ENCODE data around the gene GPR35.

GPR35 gene

GRCh38 chr2:240622531-240623235 lies 2.6 kb upstream of the GPR35 start:
- Histone ChIP-seq H3K27ac (replicated peaks) (peak overlapping the region; percentile 42), H3K27me3 (ENCODE audit: insufficient read depth, poor library complexity, severe bottlenecking) (no peaks in the 10 kb centered on the region), H3K4me3 (replicated peaks; ENCODE audit: insufficient read depth, low read length) (no peak overlapping the region)
- TF ChIP-seq POLR2AphosphoS5 (IDR thresholded peaks at IDR 0.05; ENCODE audit: low read depth) (no peak), GABPA (IDR thresholded peaks at IDR 0.05; ENCODE audit: low read depth) (no peak), SPI1 (IDR thresholded peaks at IDR 0.05; ENCODE audit: borderline replicate concordance, low read depth) (no peak)
- TF ChIP-seq, protein P1, sequence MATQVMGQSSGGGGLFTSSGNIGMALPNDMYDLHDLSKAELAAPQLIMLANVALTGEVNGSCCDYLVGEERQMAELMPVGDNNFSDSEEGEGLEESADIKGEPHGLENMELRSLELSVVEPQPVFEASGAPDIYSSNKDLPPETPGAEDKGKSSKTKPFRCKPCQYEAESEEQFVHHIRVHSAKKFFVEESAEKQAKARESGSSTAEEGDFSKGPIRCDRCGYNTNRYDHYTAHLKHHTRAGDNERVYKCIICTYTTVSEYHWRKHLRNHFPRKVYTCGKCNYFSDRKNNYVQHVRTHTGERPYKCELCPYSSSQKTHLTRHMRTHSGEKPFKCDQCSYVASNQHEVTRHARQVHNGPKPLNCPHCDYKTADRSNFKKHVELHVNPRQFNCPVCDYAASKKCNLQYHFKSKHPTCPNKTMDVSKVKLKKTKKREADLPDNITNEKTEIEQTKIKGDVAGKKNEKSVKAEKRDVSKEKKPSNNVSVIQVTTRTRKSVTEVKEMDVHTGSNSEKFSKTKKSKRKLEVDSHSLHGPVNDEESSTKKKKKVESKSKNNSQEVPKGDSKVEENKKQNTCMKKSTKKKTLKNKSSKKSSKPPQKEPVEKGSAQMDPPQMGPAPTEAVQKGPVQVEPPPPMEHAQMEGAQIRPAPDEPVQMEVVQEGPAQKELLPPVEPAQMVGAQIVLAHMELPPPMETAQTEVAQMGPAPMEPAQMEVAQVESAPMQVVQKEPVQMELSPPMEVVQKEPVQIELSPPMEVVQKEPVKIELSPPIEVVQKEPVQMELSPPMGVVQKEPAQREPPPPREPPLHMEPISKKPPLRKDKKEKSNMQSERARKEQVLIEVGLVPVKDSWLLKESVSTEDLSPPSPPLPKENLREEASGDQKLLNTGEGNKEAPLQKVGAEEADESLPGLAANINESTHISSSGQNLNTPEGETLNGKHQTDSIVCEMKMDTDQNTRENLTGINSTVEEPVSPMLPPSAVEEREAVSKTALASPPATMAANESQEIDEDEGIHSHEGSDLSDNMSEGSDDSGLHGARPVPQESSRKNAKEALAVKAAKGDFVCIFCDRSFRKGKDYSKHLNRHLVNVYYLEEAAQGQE (IDR thresholded peaks at IDR 0.05; ENCODE audit: insufficient replicate concordance, low read depth): no peak
- TF ChIP-seq, protein P2, sequence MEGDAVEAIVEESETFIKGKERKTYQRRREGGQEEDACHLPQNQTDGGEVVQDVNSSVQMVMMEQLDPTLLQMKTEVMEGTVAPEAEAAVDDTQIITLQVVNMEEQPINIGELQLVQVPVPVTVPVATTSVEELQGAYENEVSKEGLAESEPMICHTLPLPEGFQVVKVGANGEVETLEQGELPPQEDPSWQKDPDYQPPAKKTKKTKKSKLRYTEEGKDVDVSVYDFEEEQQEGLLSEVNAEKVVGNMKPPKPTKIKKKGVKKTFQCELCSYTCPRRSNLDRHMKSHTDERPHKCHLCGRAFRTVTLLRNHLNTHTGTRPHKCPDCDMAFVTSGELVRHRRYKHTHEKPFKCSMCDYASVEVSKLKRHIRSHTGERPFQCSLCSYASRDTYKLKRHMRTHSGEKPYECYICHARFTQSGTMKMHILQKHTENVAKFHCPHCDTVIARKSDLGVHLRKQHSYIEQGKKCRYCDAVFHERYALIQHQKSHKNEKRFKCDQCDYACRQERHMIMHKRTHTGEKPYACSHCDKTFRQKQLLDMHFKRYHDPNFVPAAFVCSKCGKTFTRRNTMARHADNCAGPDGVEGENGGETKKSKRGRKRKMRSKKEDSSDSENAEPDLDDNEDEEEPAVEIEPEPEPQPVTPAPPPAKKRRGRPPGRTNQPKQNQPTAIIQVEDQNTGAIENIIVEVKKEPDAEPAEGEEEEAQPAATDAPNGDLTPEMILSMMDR (IDR thresholded peaks at IDR 0.05; ENCODE audit: insufficient read depth, low read length): no peak
- DNase-seq (ENCODE audit: low read depth in 1 of 2, low spot score in 1 of 2): peak in 1 of 2 experiments; percentile 43

- no peak for DNase-seq (ENCODE audit: low read depth in 1 of 2, low spot score in 1 of 2)
- Histone ChIP-seq H3K27me3 (ENCODE audit: insufficient read depth, poor library complexity, severe bottlenecking) (no peaks in the 10 kb centered on the region), H3K27ac (replicated peaks) (peak overlapping the region; percentile 86), H3K4me3 (replicated peaks; ENCODE audit: insufficient read depth, low read length) (no peak overlapping the region)
- no peak for TF ChIP-seq SPI1 (IDR thresholded peaks at IDR 0.05; ENCODE audit: borderline replicate concordance, low read depth)
- TF ChIP-seq, protein P1 (IDR thresholded peaks at IDR 0.05; ENCODE audit: insufficient replicate concordance, low read depth): no peak
- TF ChIP-seq GABPA (IDR thresholded peaks at IDR 0.05; ENCODE audit: low read depth): no peak
- TF ChIP-seq, protein P2 (IDR thresholded peaks at IDR 0.05; ENCODE audit: insufficient read depth, low read length): no peak
- no peak for TF ChIP-seq POLR2AphosphoS5 (IDR thresholded peaks at IDR 0.05; ENCODE audit: low read depth)
Measured at GRCh38 chr2:240623531-240624010, 1.7 kb upstream of the GPR35 start.

DNA sequence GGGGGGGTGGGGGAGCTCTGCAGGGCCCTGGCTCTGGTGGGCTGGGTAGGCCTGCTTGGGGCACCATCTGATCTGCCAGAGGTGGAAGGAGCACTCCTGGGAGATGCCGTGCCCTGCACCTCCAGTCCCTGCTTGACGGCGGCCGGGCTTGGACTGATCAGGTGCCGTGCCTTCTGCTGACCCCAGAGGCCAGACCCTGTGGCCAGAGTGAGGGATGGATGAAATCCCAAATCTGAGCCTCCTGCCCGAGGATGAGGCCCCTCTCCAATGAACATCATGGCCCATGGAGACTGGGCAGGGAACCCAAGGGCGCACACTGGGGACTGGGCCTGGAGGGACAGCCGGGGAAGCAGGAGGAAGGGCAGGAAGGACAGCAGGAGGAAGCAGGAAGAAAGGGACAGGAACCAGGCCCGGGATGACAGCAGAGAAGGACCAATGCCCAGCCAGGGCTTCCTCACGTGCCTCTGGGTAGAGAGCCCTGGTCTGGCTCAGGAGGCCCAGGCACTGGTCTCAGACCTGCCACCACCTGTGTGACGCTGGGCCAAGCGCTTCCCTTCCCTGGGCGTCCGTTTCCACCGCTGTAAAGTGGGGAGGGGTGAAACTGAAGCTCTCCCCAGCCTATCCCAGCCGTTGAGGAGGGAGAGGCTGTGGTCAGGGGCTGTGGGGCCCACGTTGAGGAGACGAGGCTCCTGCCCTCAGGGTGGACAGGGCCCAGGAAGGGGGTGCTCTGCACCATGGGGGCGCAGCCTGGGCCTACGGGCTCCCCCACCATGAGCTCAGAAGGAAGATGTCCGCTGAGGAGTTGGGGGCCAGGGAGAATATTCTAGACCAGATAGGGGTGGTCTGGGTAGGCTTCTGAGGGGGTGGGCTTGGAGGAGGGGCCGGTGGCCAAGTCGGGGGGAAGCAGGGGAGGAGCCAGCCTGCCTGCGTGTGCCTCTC lies 1.0 kb upstream of the GPR35 start:
- H3K27ac ChIP-seq (replicated peaks): peak overlapping the region; percentile 86
- TF ChIP-seq, protein P1 (IDR thresholded peaks at IDR 0.05; ENCODE audit: insufficient replicate concordance, low read depth): no peak
- TF ChIP-seq, protein P2 (IDR thresholded peaks at IDR 0.05; ENCODE audit: insufficient read depth, low read length): no peak
- TF ChIP-seq SPI1 (IDR thresholded peaks at IDR 0.05; ENCODE audit: borderline replicate concordance, low read depth) (no peak), GABPA (IDR thresholded peaks at IDR 0.05; ENCODE audit: low read depth) (no peak), POLR2AphosphoS5 (IDR thresholded peaks at IDR 0.05; ENCODE audit: low read depth) (no peak)
- peak; percentile 74 to 78 for DNase-seq (ENCODE audit: low read depth in 1 of 2, low spot score in 1 of 2)
- H3K27me3 ChIP-seq (ENCODE audit: insufficient read depth, poor library complexity, severe bottlenecking): no peaks in the 10 kb centered on the region
- H3K4me3 ChIP-seq (replicated peaks; ENCODE audit: insufficient read depth, low read length): no peak overlapping the region

Measured in HL-60 (cell line).